ENCODE results near the gene ZDHHC5.
"Not testable (repeated sequence)": the region's sequence is repeated elsewhere in the genome, so short reads cannot be mapped to it uniquely, and the experiment has no call there.

The ZDHHC5 gene

GRCh38 chr11:57700425-57700824 lies 32.5 kb downstream of the ZDHHC5 start:
- DNase-seq = no peak
- Histone ChIP-seq H3K27me3 (no peaks in the 10 kb centered on the region), H3K4me1 (no peaks in the 10 kb centered on the region), H3K9me3 (no peaks in the 10 kb centered on the region), H3K27ac (no peak overlapping the region), H3K4me3 (no peak overlapping the region), H3K36me3 (peaks cover 74 to 91% (median 83%) of the 10 kb centered on the region in 3 donors)
- no peak for TF ChIP-seq CTCF (IDR thresholded peaks at IDR 0.05)
- intact Hi-C loops (cut with DNase I; ENCODE audit: low total_unique reads) = loop anchor here (10.0 kb wide), 1 partner anchor 104 kb away; no protein-coding TSS in a partner anchor

GRCh38 chr11:57703341-57703740 lies 35.4 kb downstream of the ZDHHC5 start:
- Histone ChIP-seq H3K27me3 (no peaks in the 10 kb centered on the region), H3K4me3 (no peak overlapping the region), H3K9me3 (no peaks in the 10 kb centered on the region), H3K27ac (no peak overlapping the region), H3K4me1 (peaks cover 0 to 3% (median 1%) of the 10 kb centered on the region in 4 donors), H3K36me3 (peaks cover 49 to 74% (median 57%) of the 10 kb centered on the region in 3 donors)
- intact Hi-C loops (cut with DNase I; ENCODE audit: low total_unique reads) = loop anchor here (10.0 kb wide), 1 partner anchor 101 kb away; no protein-coding TSS in a partner anchor
- no peak for DNase-seq
- TF ChIP-seq CTCF (IDR thresholded peaks at IDR 0.05) = no peak

- DNase-seq = no peak
- intact Hi-C loops (cut with DNase I; ENCODE audit: low total_unique reads) = loop anchor here (10.0 kb wide), 1 partner anchor 100 kb away; no protein-coding TSS in a partner anchor
- no peak for TF ChIP-seq CTCF (IDR thresholded peaks at IDR 0.05)
- Histone ChIP-seq H3K4me1 (peaks cover 0 to 7% (median 1%) of the 10 kb centered on the region in 4 donors), H3K9me3 (no peaks in the 10 kb centered on the region), H3K27me3 (no peaks in the 10 kb centered on the region), H3K4me3 (no peak overlapping the region), H3K36me3 (peaks cover 34 to 58% (median 41%) of the 10 kb centered on the region in 3 donors), H3K27ac (no peak overlapping the region)
Observed at GRCh38 chr11:57704932-57705331, 37.0 kb downstream of the ZDHHC5 start.

- H3K27me3 ChIP-seq, H3K4me3 ChIP-seq, H3K27ac ChIP-seq, DNase-seq, H3K9me3 ChIP-seq: not testable (repeated sequence)
- intact Hi-C loops (cut with DNase I; ENCODE audit: low total_unique reads) = loop anchor here (10.0 kb wide), 1 partner anchor 99 kb away; no protein-coding TSS in a partner anchor
- Histone ChIP-seq H3K36me3 (peaks cover 30 to 53% (median 37%) of the 10 kb centered on the region in 3 donors), H3K4me1 (peaks cover 0 to 10% (median 4%) of the 10 kb centered on the region in 4 donors)
Observed at GRCh38 chr11:57705432-57705831, 37.5 kb downstream of the ZDHHC5 start.

- H3K27ac ChIP-seq = no peak overlapping the region
- TF ChIP-seq CTCF (IDR thresholded peaks at IDR 0.05) = no peak
- no peaks in the 10 kb centered on the region for H3K9me3 ChIP-seq
- H3K4me3 ChIP-seq = no peak overlapping the region
- H3K4me1 ChIP-seq = peaks cover 0 to 43% (median 31%) of the 10 kb centered on the region in 4 donors
- peaks cover 1 to 17% (median 3%) of the 10 kb centered on the region in 3 donors for H3K36me3 ChIP-seq
- intact Hi-C loops (cut with DNase I; ENCODE audit: low total_unique reads) = loop anchor here (10.0 kb wide), 2 partner anchors 45 to 95 kb away; partner anchors contain the start of gene ZDHHC5
- no peak for DNase-seq
- H3K27me3 ChIP-seq = no peaks in the 10 kb centered on the region
Observed at GRCh38 chr11:57709802-57710367, 42.0 kb downstream of the ZDHHC5 start.
